ENCODE measurements around the gene CEBPA. TPM values are rescaled to one million over a fixed set of nuclear protein-coding genes. Genes with fewer than 3 reads are reported as not detected.

Gene CEBPA
- total RNA-seq, 8 experiments from 2014 or later, result 0.46 to 4.9 (median 2.5) TPM

DNA sequence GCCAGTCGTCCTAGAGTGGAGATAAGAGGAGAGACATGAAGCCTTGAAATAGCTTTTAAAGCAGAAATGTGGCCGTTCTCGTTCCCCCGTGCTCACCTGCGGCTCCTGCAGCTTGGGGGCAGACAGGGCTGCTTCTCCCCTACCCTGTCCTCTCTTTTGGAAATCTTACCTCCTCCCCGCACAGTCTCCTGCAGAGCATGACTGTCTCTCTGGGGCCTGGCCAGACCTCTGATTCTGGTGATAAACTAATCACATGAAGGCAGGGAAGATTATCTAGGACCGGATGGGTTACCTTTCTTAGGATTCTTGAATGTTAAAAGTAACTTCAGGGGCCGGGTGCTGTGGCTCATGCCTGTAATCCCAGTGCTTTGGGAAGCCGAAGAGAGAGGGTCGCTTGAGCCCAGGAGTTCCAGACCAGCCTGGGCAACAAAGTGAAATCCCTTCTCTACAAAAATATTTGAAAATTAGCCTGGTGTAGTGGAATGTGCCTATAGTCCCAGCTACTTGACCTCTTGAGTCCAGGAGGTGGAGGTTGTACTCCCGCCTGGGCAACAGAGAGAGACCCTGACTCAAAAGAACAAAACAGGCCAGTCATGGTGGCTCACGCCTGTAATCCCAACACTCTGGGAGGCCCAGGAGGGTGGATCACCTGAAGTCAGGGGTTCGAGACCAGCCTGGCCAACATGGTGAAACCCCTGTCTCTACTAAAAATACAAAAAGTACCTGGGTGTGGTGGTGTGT is 8.1 kb downstream of the CEBPA start:
- in situ Hi-C loops (cut with MboI; ENCODE audit: low pct_unique_long_range_greater_than_20kb in 2 of 9, low sequenced_read_pairs in 9 of 9, unreplicated experiment in 9 of 9), result no loop called here
- H3K4me1 ChIP-seq (replicated peaks in 1 of 2), result peaks cover 22 to 25% of the 10 kb centered on the region in 2 donors
- ATAC-seq (replicated peaks in 6 of 8), result no peak
- peak overlapping the region; percentile 6 to 65 for H3K27ac ChIP-seq
- WGBS, 10 experiments, result 71 to 100% (median 95%) methylated on average over 1 to 9 of the region's 13 CpGs; no CpG with 5 or more reads in 2 of the 10 experiments
- no peak overlapping the region for H3K4me3 ChIP-seq

DNA sequence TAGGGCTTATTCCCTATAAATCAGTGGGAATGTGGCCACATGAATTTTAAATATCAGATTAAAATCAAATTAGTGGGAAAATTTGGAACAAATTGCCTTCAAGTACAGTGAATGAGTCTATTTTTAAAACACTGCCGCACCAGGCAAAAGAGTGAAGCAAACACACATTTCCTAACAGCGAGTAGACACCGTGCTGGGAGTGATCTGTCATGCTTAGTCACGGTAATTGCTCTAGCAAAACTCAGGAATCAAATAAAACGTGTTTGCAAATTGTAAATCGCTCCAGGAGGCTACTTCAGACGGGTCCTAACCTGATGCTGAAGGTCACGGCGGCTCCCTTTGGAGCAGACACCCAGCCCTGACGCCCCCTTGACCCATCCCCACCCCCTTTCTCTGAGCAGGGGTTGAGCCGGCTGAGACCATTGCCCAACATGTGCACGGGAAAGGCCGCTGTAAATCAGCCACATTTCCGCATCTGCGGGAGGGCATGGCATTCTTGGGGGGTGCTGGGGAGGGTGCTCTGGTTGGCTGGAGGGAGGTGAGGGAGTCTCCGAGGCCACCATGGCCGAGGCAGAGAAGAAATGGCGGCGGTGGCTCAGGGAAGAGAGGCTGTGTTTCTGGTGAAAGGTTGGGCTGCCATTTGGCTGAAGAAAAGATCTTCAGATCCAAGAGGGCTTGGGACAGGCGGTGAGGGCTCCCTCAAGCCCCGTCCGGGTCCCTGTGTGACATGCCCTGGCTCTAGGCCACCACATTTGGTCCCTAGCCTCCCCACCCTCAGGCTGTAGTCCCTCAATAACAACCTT is 8.9 kb downstream of the CEBPA start:
- H3K27ac ChIP-seq, result peak overlapping the region; percentile 6 to 65

DNA sequence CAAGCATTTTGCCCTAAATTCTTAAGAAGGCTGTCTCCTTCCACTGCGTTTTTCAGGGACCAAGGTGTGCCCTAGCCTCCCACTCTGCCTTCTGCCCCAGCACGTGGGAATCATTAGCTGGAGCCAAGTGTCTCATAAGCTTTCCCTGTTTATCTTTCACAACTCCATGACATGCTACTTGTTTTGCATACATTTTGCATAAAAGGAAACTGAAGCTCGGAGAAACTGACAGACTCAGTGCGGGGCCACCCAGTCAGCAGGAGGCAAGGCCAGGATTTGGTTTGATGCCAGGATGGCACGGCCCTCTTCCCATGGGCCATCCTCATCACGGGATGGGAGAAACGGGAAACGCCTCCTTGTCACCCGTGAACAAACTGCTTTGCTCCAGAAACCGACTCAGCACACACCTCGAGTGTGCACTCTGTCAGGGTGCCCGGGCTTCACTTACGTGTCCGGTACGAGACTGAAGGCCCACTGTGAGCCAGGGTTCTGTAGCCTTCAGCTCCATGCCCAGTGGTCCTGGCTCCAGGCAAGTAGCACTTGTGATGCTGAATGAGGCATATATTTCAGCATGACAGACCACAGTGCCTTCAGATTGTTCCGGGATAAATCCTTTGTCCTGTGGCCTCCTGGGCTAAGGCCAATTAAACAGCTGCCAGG is 9.6 kb downstream of the CEBPA start:
- H3K4me1 ChIP-seq (replicated peaks in 1 of 2), result peaks cover 22 to 25% of the 10 kb centered on the region in 2 donors
- no peak overlapping the region for H3K4me3 ChIP-seq
- 0 to 93% (median 45%) methylated on average over 1 to 8 of the region's 16 CpGs for WGBS, 10 experiments
- H3K27ac ChIP-seq, result no peak overlapping the region
- in situ Hi-C loops (cut with MboI; ENCODE audit: low pct_unique_long_range_greater_than_20kb in 2 of 9, low sequenced_read_pairs in 9 of 9, unreplicated experiment in 9 of 9), result no loop called here
- ATAC-seq (replicated peaks in 6 of 8), result peak; percentile 35 to 89 (median 57)

More for the DNA sequence above, 8.9 kb downstream of the CEBPA start:
- ATAC-seq (replicated peaks in 6 of 8), result peak; percentile 57 to 80 (median 74)
- in situ Hi-C loops (cut with MboI; ENCODE audit: low pct_unique_long_range_greater_than_20kb in 2 of 9, low sequenced_read_pairs in 9 of 9, unreplicated experiment in 9 of 9), result no loop called here
- 0 to 20% (median 5%) methylated on average over 1 to 8 of the region's 22 CpGs; no CpG with 5 or more reads in 1 of the 10 experiments for WGBS, 10 experiments
- Histone ChIP-seq H3K4me1 (replicated peaks in 1 of 2) (peaks cover 22 to 25% of the 10 kb centered on the region in 2 donors), H3K4me3 (no peak overlapping the region)

DNA sequence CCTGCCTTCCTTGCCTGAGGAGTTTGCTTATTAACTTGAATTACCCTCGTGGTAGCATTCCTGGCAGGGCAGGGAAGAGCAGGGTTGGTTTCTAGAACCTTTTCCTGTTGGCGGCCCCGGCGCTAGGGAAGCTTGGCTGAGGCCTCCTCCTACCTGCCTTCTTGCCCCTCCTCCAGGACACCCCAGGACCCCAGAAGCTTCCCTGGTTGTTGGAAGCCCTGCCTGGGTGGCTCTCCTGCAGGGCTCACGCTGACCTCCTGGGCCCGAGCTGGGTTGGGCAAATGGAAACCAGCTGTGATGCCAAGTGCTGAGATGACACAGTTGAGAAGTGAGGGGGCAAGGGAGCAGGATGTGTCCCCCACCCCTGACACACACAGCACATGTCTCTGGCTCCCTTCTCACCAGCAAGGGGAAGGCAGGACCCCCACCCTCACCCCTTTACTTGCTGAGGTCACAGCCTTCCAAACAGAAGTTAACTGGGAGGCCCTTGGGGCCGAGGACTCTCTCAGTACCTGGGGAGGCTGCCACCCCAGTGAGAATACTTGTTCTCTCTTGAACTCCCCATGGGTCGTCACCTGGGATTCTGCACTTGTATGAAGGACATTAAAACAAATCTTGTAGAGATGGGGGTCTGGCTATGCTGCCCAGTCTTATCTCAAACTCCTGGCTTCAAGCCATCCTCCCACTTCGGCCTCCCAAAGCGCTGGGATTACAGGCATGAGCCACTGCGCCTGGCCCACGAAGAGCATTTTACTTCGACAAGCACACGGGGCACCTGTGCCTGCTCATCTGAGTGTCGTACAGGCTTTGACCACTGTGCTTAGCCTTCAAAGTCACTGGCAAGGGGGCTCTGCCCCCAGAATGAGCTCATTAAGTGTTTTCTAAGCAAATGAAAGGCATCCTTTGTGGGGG is 10.5 kb downstream of the CEBPA start:
- ATAC-seq (replicated peaks in 6 of 8), result no peak
- H3K27ac ChIP-seq, result no peak overlapping the region
- in situ Hi-C loops (cut with MboI; ENCODE audit: low pct_unique_long_range_greater_than_20kb in 2 of 9, low sequenced_read_pairs in 9 of 9, unreplicated experiment in 9 of 9), result no loop called here
- H3K4me1 ChIP-seq (replicated peaks in 1 of 2), result peaks cover 22 to 25% of the 10 kb centered on the region in 2 donors
- no peak overlapping the region for H3K4me3 ChIP-seq
- 0 to 100% (median 81%) methylated on average over 1 to 10 of the region's 15 CpGs; no CpG with 5 or more reads in 3 of the 10 experiments for WGBS, 10 experiments

DNA sequence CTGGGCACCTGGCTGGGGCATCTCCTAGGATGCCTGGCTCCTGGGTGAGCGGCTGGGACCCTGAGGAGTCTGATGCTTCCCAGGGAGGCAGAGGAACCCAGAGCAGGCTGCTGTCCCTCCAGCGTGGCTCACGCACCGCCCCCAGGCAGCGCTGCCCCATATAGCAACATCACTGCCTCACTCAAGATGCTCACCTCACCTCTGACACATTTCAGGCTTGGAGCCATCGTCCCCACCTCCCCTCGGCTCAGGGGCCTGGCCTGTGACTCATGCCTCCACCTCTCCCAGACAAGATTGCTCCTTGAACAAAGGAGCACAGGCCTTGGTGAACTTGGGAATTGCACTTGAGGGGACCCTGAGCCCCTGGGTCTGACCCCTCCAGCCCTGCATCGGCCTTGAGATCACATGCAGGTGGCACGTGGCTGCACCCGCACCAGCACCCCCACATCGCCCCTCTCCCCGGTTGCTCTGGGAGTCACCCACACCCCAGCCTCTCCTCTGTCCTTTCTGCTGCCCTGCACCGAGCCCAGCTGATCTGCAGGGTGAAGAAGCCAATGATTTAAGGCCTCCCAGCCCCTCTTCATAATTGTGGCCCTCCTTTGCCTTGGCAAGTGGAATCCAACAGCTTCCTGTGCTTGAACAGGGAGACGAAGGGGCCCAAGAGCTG is 11.2 kb downstream of the CEBPA start:
- Histone ChIP-seq H3K4me3 (no peak overlapping the region), H3K27ac (no peak overlapping the region), H3K4me1 (replicated peaks in 1 of 2) (peaks cover 22 to 25% of the 10 kb centered on the region in 2 donors)
- ATAC-seq (replicated peaks in 6 of 8), result peak in 5 of 8 experiments; percentile 69 to 83 (median 78)
- in situ Hi-C loops (cut with MboI; ENCODE audit: low pct_unique_long_range_greater_than_20kb in 2 of 9, low sequenced_read_pairs in 9 of 9, unreplicated experiment in 9 of 9), result no loop called here
- 60 to 100% (median 63%) methylated on average over 1 to 7 of the region's 14 CpGs; no CpG with 5 or more reads in 6 of the 10 experiments for WGBS, 10 experiments

DNA sequence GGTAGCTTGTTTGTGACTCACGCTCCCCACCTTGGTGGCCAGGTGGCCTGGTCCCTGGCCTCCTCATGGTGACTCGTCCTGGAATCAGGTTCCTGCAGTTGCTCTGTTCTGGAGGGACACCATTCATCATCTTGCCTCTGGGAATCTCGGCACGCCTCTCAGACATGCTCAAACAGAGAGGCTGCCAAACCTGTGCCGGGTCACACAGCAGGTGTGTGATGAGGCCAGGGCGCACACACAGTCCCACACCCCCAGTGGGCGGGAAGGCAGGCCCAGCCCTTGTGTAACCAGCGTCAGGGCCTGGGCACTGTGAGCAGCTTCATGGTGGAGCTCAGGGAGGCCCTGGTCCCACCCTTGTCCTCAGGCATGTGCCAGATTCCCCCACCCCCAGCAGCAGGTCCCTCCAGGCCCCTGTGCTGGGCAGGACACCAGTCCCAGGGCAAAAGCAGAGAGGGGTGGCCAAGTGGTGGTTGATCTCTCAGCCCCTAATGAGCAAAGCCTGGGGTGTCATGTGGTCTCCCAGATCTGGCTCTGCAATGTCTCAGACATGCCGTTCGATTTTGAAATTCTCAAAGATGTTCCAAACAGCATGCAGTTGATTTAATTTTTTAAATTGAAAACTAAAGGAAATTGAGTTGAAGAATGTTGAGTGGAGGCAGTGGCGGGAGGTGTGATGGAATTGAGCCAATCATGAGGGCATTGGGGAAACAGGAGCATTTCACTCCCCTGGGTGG is 12.1 kb downstream of the CEBPA start:
- no peak overlapping the region for H3K27ac ChIP-seq
- in situ Hi-C loops (cut with MboI; ENCODE audit: low pct_unique_long_range_greater_than_20kb in 2 of 9, low sequenced_read_pairs in 9 of 9, unreplicated experiment in 9 of 9), result no loop called here
- no peak for ATAC-seq (replicated peaks in 6 of 8)
- no peak overlapping the region for H3K4me3 ChIP-seq
- peaks cover 22 to 25% of the 10 kb centered on the region in 2 donors for H3K4me1 ChIP-seq (replicated peaks in 1 of 2)
- WGBS, 10 experiments, result 60 to 100% (median 100%) methylated on average over 1 to 3 of the region's 11 CpGs; no CpG with 5 or more reads in 5 of the 10 experiments

DNA sequence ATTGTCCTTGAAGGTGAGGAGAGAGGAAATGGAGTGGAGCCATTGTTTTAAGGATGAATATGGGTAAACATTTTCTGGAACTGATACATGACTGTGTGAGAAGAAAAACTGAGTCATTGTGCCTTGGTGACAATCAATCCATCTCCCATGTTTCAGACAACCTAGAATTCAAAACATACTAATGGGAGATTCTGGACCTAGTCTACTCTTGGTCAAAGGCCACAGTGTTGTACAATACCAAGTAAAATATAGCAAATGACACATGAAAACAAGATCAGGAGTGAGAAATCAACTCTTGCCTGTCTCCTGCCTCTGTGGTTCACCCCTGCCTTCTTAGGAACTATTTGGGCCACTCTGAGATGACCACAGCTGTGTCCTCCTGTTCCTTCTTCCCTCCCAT is 13.1 kb downstream of the CEBPA start:
- H3K27ac ChIP-seq, result no peak overlapping the region
- no peak for ATAC-seq (replicated peaks in 6 of 8)
- no peak overlapping the region for H3K4me3 ChIP-seq
- peaks cover 22 to 25% of the 10 kb centered on the region in 2 donors for H3K4me1 ChIP-seq (replicated peaks in 1 of 2)
- in situ Hi-C loops (cut with MboI; ENCODE audit: low pct_unique_long_range_greater_than_20kb in 2 of 9, low sequenced_read_pairs in 9 of 9, unreplicated experiment in 9 of 9), result no loop called here

DNA sequence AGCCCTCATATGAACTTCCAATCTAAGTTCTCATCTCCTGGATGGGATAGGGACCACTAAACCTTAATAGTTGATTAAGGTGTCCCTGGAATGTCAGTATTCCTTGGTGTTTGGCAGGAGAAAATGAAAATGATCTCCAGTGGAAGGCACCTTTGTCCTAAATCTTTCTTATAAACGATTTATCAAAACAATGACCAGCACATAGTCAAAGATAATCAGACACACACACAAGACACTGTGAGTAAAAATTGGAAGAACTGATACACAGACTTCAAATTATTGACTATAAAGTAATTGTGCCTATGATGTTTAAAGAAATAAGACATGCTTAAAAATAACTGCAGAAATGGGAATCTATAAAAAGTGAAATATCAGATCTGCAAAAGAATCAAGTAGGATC is 13.7 kb downstream of the CEBPA start:
- 22 to 100% (median 60%) methylated on average over 1 of the region's 1 CpG; no CpG with 5 or more reads in 2 of the 10 experiments for WGBS, 10 experiments
- no peak overlapping the region for H3K27ac ChIP-seq
- H3K4me1 ChIP-seq (replicated peaks in 1 of 2), result peaks cover 16 to 20% of the 10 kb centered on the region in 2 donors
- no peak for ATAC-seq (replicated peaks in 6 of 8)
- in situ Hi-C loops (cut with MboI; ENCODE audit: low pct_unique_long_range_greater_than_20kb in 2 of 9, low sequenced_read_pairs in 9 of 9, unreplicated experiment in 9 of 9), result no loop called here
- H3K4me3 ChIP-seq, result no peak overlapping the region

DNA sequence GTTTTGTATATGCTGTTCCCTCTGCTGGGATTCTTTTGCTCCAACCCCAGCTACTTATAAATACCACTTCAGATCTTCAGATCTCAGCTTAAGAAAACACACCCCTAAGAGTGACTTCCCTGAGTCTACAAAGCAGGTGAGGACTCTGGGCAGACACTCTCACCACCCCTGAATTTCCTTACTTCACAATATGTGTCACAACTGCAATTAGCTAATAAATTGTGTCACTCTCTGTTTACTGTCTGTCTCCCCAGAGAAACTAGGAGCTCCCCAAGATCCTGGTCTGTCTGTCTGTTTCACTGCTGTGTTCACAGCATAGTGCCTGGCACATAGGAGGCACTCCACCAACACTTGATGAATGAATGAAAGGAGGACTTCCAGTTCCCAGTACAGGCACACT is 14.4 kb downstream of the CEBPA start:
- Histone ChIP-seq H3K27ac (no peak overlapping the region), H3K4me1 (replicated peaks in 1 of 2) (peaks cover 9 to 13% of the 10 kb centered on the region in 2 donors), H3K4me3 (no peak overlapping the region)
- in situ Hi-C loops (cut with MboI; ENCODE audit: low pct_unique_long_range_greater_than_20kb in 2 of 9, low sequenced_read_pairs in 9 of 9, unreplicated experiment in 9 of 9), result no loop called here
- no peak for ATAC-seq (replicated peaks in 6 of 8)

DNA sequence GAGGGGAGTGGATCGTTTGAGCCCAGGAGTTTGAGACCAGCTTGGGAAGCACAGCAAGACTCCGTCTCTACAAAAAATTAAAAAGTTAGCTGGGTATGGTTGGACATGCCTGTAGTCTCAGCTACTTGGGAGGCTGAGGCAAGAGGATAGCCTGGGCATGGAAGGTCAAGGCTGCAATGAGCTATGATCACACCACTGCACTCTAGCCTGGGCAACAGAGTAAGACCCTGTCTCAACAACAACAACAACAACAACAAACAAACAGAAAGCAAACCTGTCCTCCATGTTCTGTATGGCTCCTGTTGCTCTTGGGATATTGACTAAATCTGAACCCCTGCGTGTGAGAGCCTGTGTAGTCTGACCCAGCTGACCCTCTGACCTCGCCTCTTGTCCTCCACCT is 14.9 kb downstream of the CEBPA start:
- peaks cover 5 to 8% of the 10 kb centered on the region in 2 donors for H3K4me1 ChIP-seq (replicated peaks in 1 of 2)
- WGBS, 10 experiments, result 10 to 100% (median 80%) methylated on average over 1 to 3 of the region's 4 CpGs; no CpG with 5 or more reads in 3 of the 10 experiments
- no peak overlapping the region for H3K4me3 ChIP-seq
- H3K27ac ChIP-seq, result no peak overlapping the region
- in situ Hi-C loops (cut with MboI; ENCODE audit: low pct_unique_long_range_greater_than_20kb in 2 of 9, low sequenced_read_pairs in 9 of 9, unreplicated experiment in 9 of 9), result no loop called here
- no peak for ATAC-seq (replicated peaks in 6 of 8)

DNA sequence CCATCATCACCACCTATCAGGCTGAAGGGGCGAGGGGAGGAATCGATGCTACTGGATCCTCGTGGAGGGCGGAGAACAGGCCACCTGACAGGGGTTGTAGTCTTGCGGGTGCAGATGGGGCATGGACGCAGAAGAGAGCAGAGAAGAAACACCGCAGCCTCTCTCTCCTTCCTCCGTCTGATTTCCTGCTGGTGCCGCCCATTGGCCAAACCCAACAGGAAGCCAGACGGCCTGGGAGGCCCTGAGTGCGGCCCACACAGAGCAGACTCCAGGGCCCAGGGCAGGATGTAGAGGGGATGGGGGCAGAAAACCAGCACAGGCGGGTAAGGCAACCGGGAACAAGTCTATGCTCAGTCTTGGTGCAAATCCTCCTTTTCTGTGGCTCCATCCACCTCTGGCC is 15.4 kb downstream of the CEBPA start:
- Histone ChIP-seq H3K27ac (no peak overlapping the region), H3K4me3 (no peak overlapping the region), H3K4me1 (replicated peaks in 1 of 2) (peaks cover 5 to 8% of the 10 kb centered on the region in 2 donors)
- no peak for ATAC-seq (replicated peaks in 6 of 8)
- 76 to 100% (median 95%) methylated on average over 1 to 4 of the region's 13 CpGs; no CpG with 5 or more reads in 6 of the 10 experiments for WGBS, 10 experiments
- in situ Hi-C loops (cut with MboI; ENCODE audit: low pct_unique_long_range_greater_than_20kb in 2 of 9, low sequenced_read_pairs in 9 of 9, unreplicated experiment in 9 of 9), result no loop called here

Measured in motor neuron (in vitro differentiated cells).